KMS-11 (cell line): ENCODE results near the gene FKBP3.

Source experiments
- H2AFZ ChIP-seq: fragments of 200-600 bp; sonication (generic); 2 replicates; pipeline ENCODE4 v1.6.1; 2016; ENCODE audit warnings: antibody characterized with exemption, mixed run types, low read depth
- H3K27ac ChIP-seq: fragments of 200-600 bp; sonication (generic); 2 replicates; pipeline ENCODE4 v1.6.1; 2016; ENCODE audit warnings: mild to moderate bottlenecking, mixed run types
- H3K27me3 ChIP-seq: fragments of 200-600 bp; sonication (generic); 2 replicates; pipeline ENCODE4 v1.6.1; 2017; ENCODE audit warnings: mild to moderate bottlenecking, low read depth, mixed run types, moderate library complexity; ENCODE audit not compliant: insufficient read depth
- H3K36me3 ChIP-seq: fragments of 200-600 bp; sonication (generic); 2 replicates; pipeline ENCODE4 v1.6.1; 2017; ENCODE audit warnings: mild to moderate bottlenecking, mixed run types; ENCODE audit not compliant: insufficient read depth
- H3K4me1 ChIP-seq: fragments of 200-600 bp; sonication (generic); 2 replicates; pipeline ENCODE4 v1.6.1; 2016; ENCODE audit warnings: mild to moderate bottlenecking, low read depth, mixed run types; ENCODE audit not compliant: poor library complexity, severe bottlenecking
- H3K4me2 ChIP-seq: fragments of 200-600 bp; sonication (generic); 2 replicates; pipeline ENCODE4 v1.7.0; 2016; ENCODE audit warnings: mild to moderate bottlenecking, mixed run types
- H3K4me3 ChIP-seq: fragments of 200-600 bp; sonication (generic); IDR thresholded peaks from 2 replicates; pipeline ENCODE4 v1.6.1; 2017; ENCODE audit warnings: low read depth, low read length, mixed read lengths; ENCODE audit not compliant: insufficient read depth
- H3K79me2 ChIP-seq: fragments of 200-600 bp; sonication (generic); 2 replicates; pipeline ENCODE4 v1.6.1; 2016; ENCODE audit warnings: low read depth, mixed run types; ENCODE audit not compliant: insufficient read depth
- H3K9ac ChIP-seq: fragments of 200-600 bp; sonication (generic); 2 replicates; pipeline ENCODE4 v1.6.1; 2016; ENCODE audit warnings: mild to moderate bottlenecking, mixed run types
- H4K20me1 ChIP-seq: fragments of 200-600 bp; sonication (generic); 2 replicates; pipeline ENCODE4 v1.6.1; 2016; ENCODE audit warnings: mild to moderate bottlenecking, mixed run types; ENCODE audit not compliant: insufficient read depth
- CTCF ChIP-seq: fragments of 200-600 bp; sonication (generic); conservative IDR thresholded peaks from 2 replicates; pipeline ENCODE4 v1.6.1; 2017; ENCODE audit warnings: low read depth, mild to moderate bottlenecking, antibody characterized with exemption, low read length, moderate library complexity, mixed read lengths

FKBP3 gene

DNA sequence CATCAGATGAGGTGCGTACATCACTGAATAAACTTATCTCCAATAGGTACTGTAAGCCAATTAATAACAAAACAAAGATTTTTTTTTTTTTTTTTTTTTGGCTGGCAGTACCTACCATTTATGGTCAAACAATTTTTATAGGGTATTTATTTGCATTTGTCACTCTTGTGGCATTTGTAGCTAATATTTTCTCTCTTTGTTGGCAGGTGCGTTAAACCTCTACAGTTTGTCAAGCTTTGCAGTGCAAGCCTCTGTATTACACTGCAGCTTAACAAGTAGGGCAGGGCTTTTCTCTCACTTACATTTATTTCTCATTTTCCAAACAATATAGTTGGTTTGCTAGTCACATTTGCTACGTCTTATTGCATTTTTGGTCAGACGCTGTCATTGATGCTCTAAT is 38.1 kb downstream of the FKBP3 start:
- no peaks in the 10 kb centered on the region for H4K20me1 ChIP-seq
- no peaks in the 10 kb centered on the region for H3K36me3 ChIP-seq
- H3K4me3 ChIP-seq = no peak overlapping the region
- no peak overlapping the region for H3K9ac ChIP-seq
- TF ChIP-seq CTCF = no peak
- H3K27ac ChIP-seq = no peak overlapping the region
- H3K4me2 ChIP-seq = no peak overlapping the region
- H3K27me3 ChIP-seq = no peaks in the 10 kb centered on the region
- no peaks in the 10 kb centered on the region for H3K4me1 ChIP-seq
- H3K79me2 ChIP-seq = peaks cover 24% of the 10 kb centered on the region; the same call in 1 of the 2 replicates
- no peak overlapping the region for H2AFZ ChIP-seq

DNA sequence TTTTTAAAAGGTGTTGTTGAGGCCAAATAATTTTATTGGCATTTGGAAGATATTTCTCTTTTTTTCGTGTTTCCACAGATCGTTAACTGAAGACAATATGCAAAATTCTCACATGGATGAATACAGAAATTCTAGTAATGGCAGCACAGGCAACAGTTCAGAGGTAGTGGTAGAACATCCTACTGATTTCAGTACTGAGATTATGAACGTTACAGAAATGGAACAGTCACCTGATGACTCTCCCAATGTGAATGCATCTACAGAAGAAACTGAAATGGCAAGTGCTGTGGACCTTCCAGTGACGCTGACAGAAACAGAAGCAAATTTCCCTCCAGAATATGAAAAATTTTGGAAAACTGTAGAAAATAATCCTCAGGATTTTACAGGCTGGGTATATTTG is 39.1 kb downstream of the FKBP3 start:
- no peaks in the 10 kb centered on the region for H4K20me1 ChIP-seq
- H3K4me1 ChIP-seq = no peaks in the 10 kb centered on the region
- no peak overlapping the region for H3K4me2 ChIP-seq
- H3K27ac ChIP-seq = no peak overlapping the region
- no peak for TF ChIP-seq CTCF
- peaks cover 32% of the 10 kb centered on the region; the same call in 1 of the 2 replicates for H3K79me2 ChIP-seq
- no peak overlapping the region for H3K4me3 ChIP-seq
- H2AFZ ChIP-seq = no peak overlapping the region
- H3K9ac ChIP-seq = no peak overlapping the region
- H3K36me3 ChIP-seq = no peaks in the 10 kb centered on the region
- no peaks in the 10 kb centered on the region for H3K27me3 ChIP-seq

GRCh38 chr14:45094275-45094674 is 40.0 kb downstream of the FKBP3 start:
- H3K79me2 ChIP-seq = peaks cover 41% of the 10 kb centered on the region
- H3K27ac ChIP-seq = no peak overlapping the region
- H3K4me1 ChIP-seq = peaks cover 9% of the 10 kb centered on the region
- 0 out of 2 replicates have a peak, but pooled peaks cover 5% of the 10 kb centered on the region for H4K20me1 ChIP-seq
- no peak overlapping the region for H3K9ac ChIP-seq
- H3K27me3 ChIP-seq = no peaks in the 10 kb centered on the region
- H2AFZ ChIP-seq = no peak overlapping the region
- H3K4me2 ChIP-seq = no peak overlapping the region
- no peak overlapping the region for H3K4me3 ChIP-seq
- TF ChIP-seq CTCF = no peak
- no peaks in the 10 kb centered on the region for H3K36me3 ChIP-seq

DNA sequence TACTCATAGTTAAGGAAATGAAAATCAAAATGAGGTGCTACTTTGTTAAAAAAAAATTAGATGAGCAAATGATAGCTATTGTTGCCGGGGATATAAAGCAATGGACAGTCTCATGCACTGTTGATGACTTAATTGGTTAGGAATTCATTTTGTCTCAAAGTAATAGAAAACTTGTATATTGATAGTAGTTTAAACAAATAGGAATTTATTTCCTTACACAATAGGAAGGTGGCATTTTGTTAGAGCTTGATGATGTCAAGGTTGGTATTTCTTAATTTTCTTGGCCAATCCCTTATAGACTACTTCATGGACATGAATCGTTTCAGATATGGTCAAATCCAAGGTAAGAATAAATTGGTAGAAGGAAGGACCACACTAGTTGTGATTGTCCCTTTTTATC is 42.6 kb downstream of the FKBP3 start:
- Histone ChIP-seq H4K20me1 (0 out of 2 replicates have a peak, but pooled peaks cover 5% of the 10 kb centered on the region), H3K4me2 (no peak overlapping the region), H3K4me3 (no peak overlapping the region), H3K27me3 (no peaks in the 10 kb centered on the region), H3K4me1 (peaks cover 14% of the 10 kb centered on the region), H3K27ac (no peak overlapping the region), H3K79me2 (peaks cover 65% of the 10 kb centered on the region), H3K9ac (no peak overlapping the region), H3K36me3 (no peaks in the 10 kb centered on the region), H2AFZ (no peak overlapping the region)
- no peak for TF ChIP-seq CTCF
